H1 (cell line): ENCODE data around the gene TXLNA. TPM values are rescaled to one million over a fixed set of nuclear protein-coding genes. Genes with fewer than 3 reads are reported as not detected.

ENCODE experiments used
- CTCF ChIA-PET: fragments of 300-600 bp; sonication (Branson Sonifier 250); formaldehyde crosslinking; loops from one replicate; lab custom pipeline; 2021; ENCODE audit not compliant: partially characterized antibody; lab: Charles Lee
- POLR2A ChIA-PET: fragments of 300-600 bp; sonication (Branson Sonifier 250); formaldehyde crosslinking; loops from one replicate; lab custom pipeline; 2021; ENCODE audit warnings: inconsistent platforms; ENCODE audit not compliant: partially characterized antibody; lab: Charles Lee
- DNase-seq, 2 experiments: peaks; one replicate each; pipeline versions ENCODE4 v3.0.0 to v3.0.0-alpha.2; 2010 to 2022; ENCODE audit warnings: low spot score in 2 of 2, low read depth in 1 of 2, mixed read lengths in 1 of 2
- FAIRE-seq: peaks from 2 replicates; lab custom pipeline; 2011; peaks lifted over from hg19 to GRCh38; lab: Jason Lieb, UNC
- H2AFZ ChIP-seq: 2 replicates; pipeline ENCODE4 v1.8.1; 2012; ENCODE audit warnings: low read length, inconsistent platforms
- H2AK5ac ChIP-seq: 2 replicates; pipeline ENCODE4 v1.6.1; 2013; ENCODE audit warnings: low read depth, low read length
- H2BK120ac ChIP-seq: replicated peaks from 2 replicates; pipeline ENCODE3; 2013; ENCODE audit warnings: low read depth, low read length, inconsistent platforms
- H2BK12ac ChIP-seq: 2 replicates; pipeline ENCODE4 v1.6.1; 2013; ENCODE audit warnings: low read depth, low read length
- H2BK15ac ChIP-seq: 2 replicates; pipeline ENCODE4 v1.6.1; 2013; ENCODE audit warnings: low read length
- H2BK20ac ChIP-seq: 2 replicates; pipeline ENCODE4 v1.6.1; 2013; ENCODE audit warnings: low read length
- H2BK5ac ChIP-seq: 2 replicates; pipeline ENCODE4 v1.6.1; 2013; ENCODE audit warnings: low read depth, low read length
- H3K14ac ChIP-seq: 2 replicates; pipeline ENCODE4 v1.6.1; 2013; ENCODE audit warnings: inconsistent platforms; ENCODE audit not compliant: insufficient read length
- H3K18ac ChIP-seq: 2 replicates; pipeline ENCODE4 v1.6.1; 2013; ENCODE audit warnings: low read length; ENCODE audit errors: extremely low read depth
- H3K23ac ChIP-seq: 2 replicates; pipeline ENCODE4 v1.6.1; 2013; ENCODE audit warnings: inconsistent platforms; ENCODE audit not compliant: insufficient read length
- H3K23me2 ChIP-seq: 2 replicates; pipeline ENCODE4 v1.6.1; 2013; ENCODE audit warnings: low read depth, low read length
- H3K27ac ChIP-seq: 2 replicates; pipeline ENCODE4 v1.6.1; 2011; ENCODE audit warnings: low read depth, low read length, inconsistent platforms
- H3K27me3 ChIP-seq, 4 experiments: replicated peaks in 1 of 4; 1 replicate in 1 of 4; 2 replicates in 3 of 4; pipeline versions ENCODE4 v1.6.1 to v1.8.1; 2011 to 2013; ENCODE audit warnings: low read length in 3 of 4, mild to moderate bottlenecking in 3 of 4, inconsistent platforms in 2 of 4, mixed read lengths in 2 of 4, moderate library complexity in 1 of 4; ENCODE audit not compliant: control insufficient read depth in 3 of 4, insufficient read depth in 3 of 4; ENCODE audit errors: extremely low read depth in 1 of 4
- H3K36me3 ChIP-seq, 4 experiments: 2 replicates each; pipeline versions ENCODE4 v1.6.1 to v1.8.1; 2011 to 2013; ENCODE audit warnings: mild to moderate bottlenecking in 4 of 4, low read length in 3 of 4, moderate library complexity in 2 of 4, control low read depth in 1 of 4, inconsistent platforms in 1 of 4; ENCODE audit not compliant: insufficient read depth in 4 of 4, control insufficient read depth in 2 of 4
- H3K4ac ChIP-seq: replicated peaks from 2 replicates; pipeline ENCODE3; 2013; ENCODE audit warnings: low read length, low read depth, mixed read lengths, inconsistent platforms; ENCODE audit not compliant: insufficient read length
- H3K4me1 ChIP-seq, 4 experiments: replicated peaks in 1 of 4; 1 replicate in 1 of 4; 2 replicates in 3 of 4; pipeline versions ENCODE4 v1.6.1 to v1.8.1; 2011 to 2013; ENCODE audit warnings: low read length in 3 of 4, inconsistent platforms in 2 of 4, mixed read lengths in 1 of 4; ENCODE audit not compliant: insufficient read depth in 4 of 4, control insufficient read depth in 3 of 4
- H3K4me2 ChIP-seq, 2 experiments: 2 replicates each; pipeline versions ENCODE4 v1.6.1 to v1.8.1; 2011 to 2013; ENCODE audit warnings: low read depth in 2 of 2, low read length in 2 of 2, control low read depth in 1 of 2, inconsistent platforms in 1 of 2, mild to moderate bottlenecking in 1 of 2; ENCODE audit not compliant: insufficient read depth in 1 of 2
- H3K4me3 ChIP-seq, 4 experiments: fragments of 200-600, 300-600 bp in 1 of 4; sonication (generic), shearing (Covaris generic), sonication (Bioruptor Twin) in 1 of 4; 2 replicates each; pipeline versions ENCODE4 v1.5.1 to v1.8.1; 2011 to 2016; ENCODE audit warnings: low read length in 4 of 4, low read depth in 3 of 4, control low read depth in 2 of 4, inconsistent platforms in 2 of 4, mild to moderate bottlenecking in 2 of 4, mixed read lengths in 1 of 4, moderate library complexity in 1 of 4; ENCODE audit not compliant: insufficient read depth in 2 of 4; ENCODE audit errors: extremely low read depth in 1 of 4
- H3K56ac ChIP-seq: replicated peaks from 2 replicates; pipeline ENCODE3; 2013; ENCODE audit warnings: low read depth, mild to moderate bottlenecking, mixed read lengths, low read length, inconsistent platforms; ENCODE audit not compliant: insufficient read length
- H3K79me1 ChIP-seq: 2 replicates; pipeline ENCODE4 v1.6.1; 2013; ENCODE audit warnings: low read depth, low read length, control low read depth
- H3K79me2 ChIP-seq, 2 experiments: 2 replicates each; pipeline versions ENCODE4 v1.6.1 to v1.8.1; 2012 to 2013; ENCODE audit warnings: low read length in 2 of 2, mild to moderate bottlenecking in 2 of 2, inconsistent platforms in 1 of 2; ENCODE audit not compliant: insufficient read depth in 2 of 2, control insufficient read depth in 1 of 2
- H3K9ac ChIP-seq, 4 experiments: replicated peaks in 1 of 4; 1 replicate in 1 of 4; 2 replicates in 3 of 4; pipeline versions ENCODE4 v1.6.1 to v1.8.1; 2011 to 2013; ENCODE audit warnings: low read depth in 3 of 4, low read length in 3 of 4, control low read depth in 2 of 4, mild to moderate bottlenecking in 2 of 4, moderate library complexity in 2 of 4, inconsistent platforms in 1 of 4; ENCODE audit errors: extremely low read depth in 1 of 4
- H3K9me3 ChIP-seq, 2 experiments: 2 replicates each; pipeline versions ENCODE4 v1.6.1 to v1.8.1; 2012 to 2013; ENCODE audit warnings: mild to moderate bottlenecking in 2 of 2, moderate library complexity in 2 of 2, control low read depth in 1 of 2, inconsistent platforms in 1 of 2, low read depth in 1 of 2, low read length in 1 of 2, mixed read lengths in 1 of 2; ENCODE audit not compliant: insufficient read depth in 2 of 2
- H4K20me1 ChIP-seq, 2 experiments: replicated peaks in 1 of 2; 2 replicates each; pipeline versions ENCODE3 to v1.8.1; 2011 to 2013; ENCODE audit warnings: inconsistent platforms in 2 of 2, low read length in 2 of 2, mild to moderate bottlenecking in 1 of 2; ENCODE audit not compliant: insufficient read depth in 2 of 2, control insufficient read depth in 1 of 2
- H4K5ac ChIP-seq: 2 replicates; pipeline ENCODE4 v1.6.1; 2013; ENCODE audit warnings: low read length, low read depth, mixed read lengths, inconsistent platforms; ENCODE audit not compliant: insufficient read length
- H4K8ac ChIP-seq: 2 replicates; pipeline ENCODE4 v1.8.0; 2013; ENCODE audit warnings: mild to moderate bottlenecking, moderate library complexity, low read length, inconsistent platforms; ENCODE audit not compliant: insufficient read depth; ENCODE audit errors: extremely low read depth
- H4K91ac ChIP-seq: replicated peaks from 2 replicates; pipeline ENCODE3; 2013; ENCODE audit warnings: low read length, mixed read lengths, inconsistent platforms; ENCODE audit not compliant: insufficient read length
- HDAC2 ChIP-seq, 2 experiments: fragments of 300-600 bp in 1 of 2; sonication (generic) in 1 of 2; IDR thresholded peaks; 2 replicates each; pipeline ENCODE4 v1.6.1; 2011 to 2012; ENCODE audit warnings: low read depth in 2 of 2, low read length in 2 of 2, mild to moderate bottlenecking in 2 of 2, moderate library complexity in 2 of 2, borderline replicate concordance in 1 of 2, inconsistent platforms in 1 of 2
- KDM1A ChIP-seq: fragments of 200-600, 300-600 bp; sonication (generic); IDR thresholded peaks from 2 replicates; pipeline ENCODE4 v1.7.1; 2016; ENCODE audit warnings: mild to moderate bottlenecking, low read length, borderline replicate concordance
- KDM5A ChIP-seq: fragments of 200-600 bp; IDR thresholded peaks from 2 replicates; pipeline ENCODE4 v1.7.1; 2012; ENCODE audit warnings: mild to moderate bottlenecking, low read length, inconsistent platforms, mixed read lengths
- NANOG ChIP-seq: IDR thresholded peaks from 2 replicates; pipeline ENCODE4 v1.6.1; 2011; ENCODE audit warnings: low read length, low read depth, mild to moderate bottlenecking, inconsistent platforms; ENCODE audit not compliant: insufficient read depth, poor library complexity, severe bottlenecking
- SIX5 ChIP-seq: IDR thresholded peaks from 2 replicates; pipeline ENCODE4 v1.6.1; 2011; ENCODE audit warnings: mild to moderate bottlenecking, low read depth, low read length
- TCF12 ChIP-seq: IDR thresholded peaks from 2 replicates; pipeline ENCODE4 v1.6.1; 2011; ENCODE audit warnings: low read depth, mild to moderate bottlenecking, low read length
- WGBS, 2 experiments: shearing (Covaris generic) in 1 of 2; methylation state at CpG; one replicate each; pipeline versions ENCODE4 v1.1.6 to v1.1.7; 2013 to 2015; ENCODE audit warnings: low lambda C conversion rate in 2 of 2, mixed read lengths in 2 of 2, inconsistent platforms in 1 of 2, low coverage in 1 of 2, missing lambda C conversion rate in 1 of 2; ENCODE audit not compliant: insufficient replicate concordance in 2 of 2, insufficient coverage in 1 of 2, insufficient read length in 1 of 2; ENCODE audit errors: extremely low coverage in 1 of 2, missing lambda C conversion rate in 1 of 2; 5-methylcytosine and 5-hydroxymethylcytosine counted together
- polyA plus RNA-seq, 7 experiments: library from polyadenylated mRNA; depleted of rRNA in 3 of 7; stranded (reverse) in 5 of 7; unstranded in 2 of 7; fragments of >200 nt in 5 of 7; fragments of 200-250 nt in 2 of 7; gene quantifications; 1 replicate in 5 of 7; 2 replicates in 1 of 7; 4 replicates in 1 of 7; pipeline versions ENCODE4 v1.2.1 to v1.2.3, GENCODE V29; 2011 to 2013; ENCODE audit warnings: missing spikeins in 2 of 7, mixed read lengths in 2 of 7
- total RNA-seq: library from RNA; stranded (reverse); fragmentation: NEBNext Ultra II Directional; extraction: Animal tissue kit (Norgen Biotek cat#: 25700); gene quantifications from 2 replicates; pipeline ENCODE4 v1.2.1, GENCODE V29; 2021
- TF ChIP-seq, protein P1 (sequence below): IDR thresholded peaks from 2 replicates; pipeline ENCODE4 v1.6.1; 2011; ENCODE audit warnings: low read length, improper control_type of control experiment
- TF ChIP-seq, protein P2 (sequence below): IDR thresholded peaks from 2 replicates; pipeline ENCODE4 v1.6.1; 2012; ENCODE audit warnings: low read length, inconsistent platforms

Gene TXLNA
- total and polyA plus RNA-seq, 2 of the 8 experiments (the other 6 are each of a cell fraction or from before 2014, with no cell fraction given) = 31.3 to 46.9 TPM

DNA sequence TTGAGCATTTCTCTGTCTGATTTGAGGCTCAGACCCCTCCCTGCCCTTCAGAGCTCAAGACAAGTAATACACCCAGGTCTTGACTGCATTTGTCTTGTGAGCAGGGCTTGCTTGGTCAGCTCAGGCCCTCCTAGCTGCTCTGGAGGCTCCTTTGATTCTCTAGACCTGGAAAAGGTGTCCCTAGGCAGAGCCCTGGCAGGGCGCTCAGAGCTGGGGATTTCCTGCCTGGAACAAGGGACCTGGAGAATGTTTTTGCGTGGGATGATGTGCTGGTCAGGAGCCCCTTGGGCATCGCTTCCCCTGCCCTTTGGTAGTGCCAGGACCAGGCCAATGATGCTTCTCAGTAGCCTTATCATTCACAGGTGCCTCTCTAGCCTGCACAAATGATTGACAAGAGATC, 16.1 kb downstream of the TXLNA start:
- no peak overlapping the region for H3K23ac ChIP-seq
- TF ChIP-seq KDM1A (no peak), TCF12 (no peak), NANOG (no peak), HDAC2 (IDR thresholded peaks at IDR 0.05; ENCODE audit: borderline replicate concordance in 1 of 2, low read depth in 2 of 2, low read length in 2 of 2) (no peak), SIX5 (no peak), KDM5A (no peak)
- TF ChIP-seq, protein P1, sequence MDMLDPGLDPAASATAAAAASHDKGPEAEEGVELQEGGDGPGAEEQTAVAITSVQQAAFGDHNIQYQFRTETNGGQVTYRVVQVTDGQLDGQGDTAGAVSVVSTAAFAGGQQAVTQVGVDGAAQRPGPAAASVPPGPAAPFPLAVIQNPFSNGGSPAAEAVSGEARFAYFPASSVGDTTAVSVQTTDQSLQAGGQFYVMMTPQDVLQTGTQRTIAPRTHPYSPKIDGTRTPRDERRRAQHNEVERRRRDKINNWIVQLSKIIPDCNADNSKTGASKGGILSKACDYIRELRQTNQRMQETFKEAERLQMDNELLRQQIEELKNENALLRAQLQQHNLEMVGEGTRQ = no peak
- TF ChIP-seq, protein P2, sequence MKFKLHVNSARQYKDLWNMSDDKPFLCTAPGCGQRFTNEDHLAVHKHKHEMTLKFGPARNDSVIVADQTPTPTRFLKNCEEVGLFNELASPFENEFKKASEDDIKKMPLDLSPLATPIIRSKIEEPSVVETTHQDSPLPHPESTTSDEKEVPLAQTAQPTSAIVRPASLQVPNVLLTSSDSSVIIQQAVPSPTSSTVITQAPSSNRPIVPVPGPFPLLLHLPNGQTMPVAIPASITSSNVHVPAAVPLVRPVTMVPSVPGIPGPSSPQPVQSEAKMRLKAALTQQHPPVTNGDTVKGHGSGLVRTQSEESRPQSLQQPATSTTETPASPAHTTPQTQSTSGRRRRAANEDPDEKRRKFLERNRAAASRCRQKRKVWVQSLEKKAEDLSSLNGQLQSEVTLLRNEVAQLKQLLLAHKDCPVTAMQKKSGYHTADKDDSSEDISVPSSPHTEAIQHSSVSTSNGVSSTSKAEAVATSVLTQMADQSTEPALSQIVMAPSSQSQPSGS = no peak
- POLR2A ChIA-PET = interaction anchor here (1.1 to 21.3 kb wide), 5 partner anchors 11 to 167 kb away, joined by 3 to 332 read pairs (median 19); partner anchors contain the start of genes DCDC2B, FAM229A, IQCC and MARCKSL1
- H3K56ac ChIP-seq = no peak overlapping the region
- H3K79me2 ChIP-seq = no peaks in the 10 kb centered on the region
- no peak overlapping the region for H3K4ac ChIP-seq
- no peak overlapping the region for H2BK12ac ChIP-seq
- no peak overlapping the region for H2AK5ac ChIP-seq
- no peak overlapping the region for H2BK5ac ChIP-seq
- H3K36me3 ChIP-seq = peaks cover 43 to 70% (median 60%) of the 10 kb centered on the region in 4 experiments; a peak in 7 of 8 replicates
- no peak overlapping the region for H3K4me3 ChIP-seq
- no peak overlapping the region for H2BK20ac ChIP-seq
- no peak overlapping the region for H2BK120ac ChIP-seq
- FAIRE-seq (no peak), DNase-seq (no peak)
- no peak overlapping the region for H3K27ac ChIP-seq
- H3K4me1 ChIP-seq = peaks cover 10 to 17% (median 12%) of the 10 kb centered on the region in 4 experiments
- 0 out of 2 replicates have a peak, but pooled peaks cover 3% of the 10 kb centered on the region for H3K79me1 ChIP-seq
- 96% methylated on average over 3 of the region's 3 CpGs; no CpG with 5 or more reads in 1 of the 2 experiments for WGBS, 2 experiments
- H2AFZ ChIP-seq = no peak overlapping the region
- no peak overlapping the region for H3K18ac ChIP-seq
- H4K20me1 ChIP-seq = peaks cover 10 to 12% of the 10 kb centered on the region in 2 experiments
- H3K9me3 ChIP-seq = no peaks in the 10 kb centered on the region
- H4K91ac ChIP-seq = no peak overlapping the region
- no peak overlapping the region for H3K4me2 ChIP-seq
- H3K9ac ChIP-seq = no peak overlapping the region
- no peaks in the 10 kb centered on the region for H3K27me3 ChIP-seq
- peaks cover 5% of the 10 kb centered on the region; the same call in 1 of the 2 replicates for H3K23me2 ChIP-seq
- H4K5ac ChIP-seq = no peak overlapping the region
- no peak overlapping the region for H2BK15ac ChIP-seq
- no peak overlapping the region for H4K8ac ChIP-seq
- no peak overlapping the region for H3K14ac ChIP-seq
- CTCF ChIA-PET = interaction anchor here (1.4 kb wide), 1 partner anchor 11 kb away, joined by 3 read pairs; no protein-coding TSS in a partner anchor
